ENCODE data around the gene KLHL5. TPM values are rescaled to one million over a fixed set of nuclear protein-coding genes. Genes with fewer than 3 reads are reported as not detected.

The KLHL5 gene
- total and polyA plus RNA-seq, 9 of the 15 experiments (the other 6 are each of a cell fraction or from before 2014, with no cell fraction given), result 8.0 to 30.8 (median 22.1) TPM

DNA sequence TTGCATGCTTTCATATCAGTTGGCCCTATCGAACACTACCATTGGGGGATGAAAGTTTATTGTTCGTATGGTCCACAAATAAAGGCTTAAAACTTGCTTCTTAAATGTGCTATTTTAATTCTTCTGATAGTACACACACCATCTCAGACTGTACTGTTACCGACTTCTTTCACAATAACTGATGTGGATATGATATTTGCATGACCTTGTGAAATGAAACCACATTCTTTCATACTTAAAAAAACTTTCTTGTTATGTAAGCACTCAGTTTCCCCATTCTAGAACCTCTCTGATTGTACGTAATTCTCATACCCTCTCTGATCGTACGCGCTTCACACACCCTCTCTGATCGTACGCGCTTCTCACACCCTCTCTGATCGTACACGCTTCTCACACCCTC is 108.3 kb downstream of the KLHL5 start:
- no peak overlapping the region for H3K9ac ChIP-seq (ENCODE audit: insufficient read depth in 1 of 2, low read depth in 2 of 2, low read length in 2 of 2)
- no peak overlapping the region for H2AFZ ChIP-seq (ENCODE audit: low read depth, low read length)
- no peak for DNase-seq (ENCODE audit: extremely low read depth in 1 of 4, low spot score in 3 of 4)
- no peak overlapping the region for H3K4me3 ChIP-seq
- in situ Hi-C loops (cut with MboI) (no loop called here), intact Hi-C loops (cut with micrococcal nuclease) (no loop called here)
- no peaks in the 10 kb centered on the region for H3K4me1 ChIP-seq (replicated peaks in 1 of 2; ENCODE audit: control insufficient read depth in 2 of 2, insufficient read depth in 2 of 2, low read length in 2 of 2)
- TF ChIP-seq, protein P1, sequence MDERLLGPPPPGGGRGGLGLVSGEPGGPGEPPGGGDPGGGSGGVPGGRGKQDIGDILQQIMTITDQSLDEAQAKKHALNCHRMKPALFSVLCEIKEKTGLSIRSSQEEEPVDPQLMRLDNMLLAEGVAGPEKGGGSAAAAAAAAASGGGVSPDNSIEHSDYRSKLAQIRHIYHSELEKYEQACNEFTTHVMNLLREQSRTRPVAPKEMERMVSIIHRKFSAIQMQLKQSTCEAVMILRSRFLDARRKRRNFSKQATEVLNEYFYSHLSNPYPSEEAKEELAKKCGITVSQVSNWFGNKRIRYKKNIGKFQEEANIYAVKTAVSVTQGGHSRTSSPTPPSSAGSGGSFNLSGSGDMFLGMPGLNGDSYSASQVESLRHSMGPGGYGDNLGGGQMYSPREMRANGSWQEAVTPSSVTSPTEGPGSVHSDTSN (CRISPR knock-in tag; IDR thresholded peaks at IDR 0.05; ENCODE audit: low read depth), result no peak
- TF ChIP-seq, protein P1 (tag; conservative IDR thresholded peaks at IDR 0.05; ENCODE audit: low read depth), result no peak
- TF ChIP-seq, protein P2, sequence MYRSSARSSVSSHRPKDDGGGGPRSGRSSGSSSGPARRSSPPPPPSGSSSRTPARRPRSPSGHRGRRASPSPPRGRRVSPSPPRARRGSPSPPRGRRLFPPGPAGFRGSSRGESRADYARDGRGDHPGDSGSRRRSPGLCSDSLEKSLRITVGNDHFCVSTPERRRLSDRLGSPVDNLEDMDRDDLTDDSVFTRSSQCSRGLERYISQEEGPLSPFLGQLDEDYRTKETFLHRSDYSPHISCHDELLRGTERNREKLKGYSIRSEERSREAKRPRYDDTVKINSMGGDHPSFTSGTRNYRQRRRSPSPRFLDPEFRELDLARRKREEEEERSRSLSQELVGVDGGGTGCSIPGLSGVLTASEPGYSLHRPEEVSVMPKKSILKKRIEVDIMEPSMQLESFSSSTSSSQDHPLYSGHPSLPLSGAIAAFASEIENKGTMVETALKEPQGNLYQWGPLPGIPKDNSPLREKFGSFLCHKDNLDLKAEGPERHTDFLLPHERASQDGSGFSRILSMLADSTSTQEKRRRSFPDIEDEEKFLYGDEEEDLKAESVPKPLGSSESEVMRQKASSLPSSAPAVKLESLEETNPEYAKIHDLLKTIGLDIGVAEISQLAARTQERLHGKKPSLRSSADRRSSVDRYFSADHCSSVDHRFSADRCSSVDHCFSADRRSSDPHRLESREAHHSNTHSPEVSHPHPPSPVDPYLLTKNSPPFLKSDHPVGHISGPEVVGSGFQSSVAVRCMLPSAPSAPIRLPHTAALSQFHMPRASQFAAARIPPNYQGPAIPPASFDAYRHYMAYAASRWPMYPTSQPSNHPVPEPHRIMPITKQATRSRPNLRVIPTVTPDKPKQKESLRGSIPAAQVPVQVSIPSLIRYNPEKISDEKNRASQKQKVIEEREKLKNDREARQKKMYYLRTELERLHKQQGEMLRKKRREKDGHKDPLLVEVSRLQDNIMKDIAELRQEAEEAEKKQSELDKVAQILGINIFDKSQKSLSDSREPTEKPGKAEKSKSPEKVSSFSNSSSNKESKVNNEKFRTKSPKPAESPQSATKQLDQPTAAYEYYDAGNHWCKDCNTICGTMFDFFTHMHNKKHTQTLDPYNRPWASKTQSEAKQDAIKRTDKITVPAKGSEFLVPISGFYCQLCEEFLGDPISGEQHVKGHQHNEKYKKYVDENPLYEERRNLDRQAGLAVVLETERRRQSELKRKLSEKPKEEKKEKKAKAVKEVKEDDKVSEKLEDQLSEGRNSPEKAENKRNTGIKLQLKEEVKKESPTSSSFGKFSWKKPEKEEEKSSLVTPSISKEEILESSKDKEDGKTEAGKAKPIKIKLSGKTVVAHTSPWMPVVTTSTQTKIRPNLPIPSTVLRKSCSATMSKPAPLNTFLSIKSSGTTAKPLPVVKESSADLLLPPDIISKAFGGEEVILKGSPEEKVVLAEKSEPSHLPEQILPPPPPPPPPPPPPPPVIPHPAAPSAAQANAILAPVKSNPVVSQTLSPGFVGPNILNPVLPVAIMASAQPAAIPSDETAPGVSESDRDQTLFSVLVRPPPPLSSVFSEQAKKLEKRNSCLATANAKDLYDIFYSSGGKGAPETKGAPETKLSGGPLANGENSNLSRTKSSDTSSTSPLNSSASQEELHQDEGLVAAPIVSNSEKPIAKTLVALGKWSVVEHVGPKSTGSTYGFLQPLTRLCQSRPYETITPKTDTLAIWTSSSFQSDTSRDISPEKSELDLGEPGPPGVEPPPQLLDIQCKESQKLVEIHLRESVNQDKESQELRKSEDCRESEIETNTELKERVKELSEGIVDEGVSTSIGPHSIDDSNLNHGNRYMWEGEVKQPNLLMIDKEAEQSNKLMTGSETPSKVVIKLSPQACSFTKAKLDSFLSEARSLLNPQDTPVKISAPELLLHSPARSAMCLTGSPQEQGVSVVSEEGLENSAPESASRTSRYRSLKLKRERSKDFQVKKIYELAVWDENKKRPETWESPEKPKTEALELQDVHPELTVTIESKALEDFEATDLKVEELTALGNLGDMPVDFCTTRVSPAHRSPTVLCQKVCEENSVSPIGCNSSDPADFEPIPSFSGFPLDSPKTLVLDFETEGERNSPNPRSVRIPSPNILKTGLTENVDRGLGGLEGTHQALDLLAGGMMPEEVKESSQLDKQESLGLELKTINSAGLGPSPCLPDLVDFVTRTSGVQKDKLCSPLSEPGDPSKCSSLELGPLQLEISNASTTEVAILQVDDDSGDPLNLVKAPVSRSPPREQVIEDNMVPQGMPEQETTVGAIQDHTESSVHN (IDR thresholded peaks at IDR 0.05; ENCODE audit: borderline replicate concordance in 1 of 2, low read depth in 1 of 2), result no peak
- TF ChIP-seq POLR3G (IDR thresholded peaks at IDR 0.05; ENCODE audit: extremely low read depth, insufficient read length, insufficient replicate concordance), result no peak
- H3K36me3 ChIP-seq (ENCODE audit: control insufficient read depth, insufficient read depth, low read length), result no peaks in the 10 kb centered on the region
- POLR2A ChIA-PET, result no interaction called here
- no peak for ATAC-seq
- 0 out of 5 replicates have a peak, but pooled peaks cover 0 to under 1% of the 10 kb centered on the region in 2 experiments for H3K27me3 ChIP-seq (ENCODE audit: control insufficient read depth in 2 of 2, insufficient read depth in 2 of 2, low read length in 2 of 2)
- BruUV-seq (replicated peaks), result no TSS peak
- H3K27ac ChIP-seq (ENCODE audit: extremely low read depth, low read depth, low read length), result no peak overlapping the region
- 71% methylated on average over 12 of the region's 12 CpGs for whole genome bisulfite sequencing (ENCODE audit: insufficient coverage, low coverage, missing lambda C conversion rate)
- CTCF ChIA-PET (ENCODE audit: low intra/inter-chr PET ratio), result no interaction called here
- no peak for FAIRE-seq
- no peaks in the 10 kb centered on the region for H3K9me1 ChIP-seq (ENCODE audit: control insufficient read depth, insufficient read depth, low read length)
- no peaks in the 10 kb centered on the region for H3K79me2 ChIP-seq (ENCODE audit: control insufficient read depth, insufficient read depth, low read length)
- H4K20me1 ChIP-seq (replicated peaks; ENCODE audit: control insufficient read depth, insufficient read depth, low read length), result no peaks in the 10 kb centered on the region
- H3K9me3 ChIP-seq (replicated peaks; ENCODE audit: control insufficient read depth, insufficient read depth, low read depth, low read length), result no peaks in the 10 kb centered on the region
- H3K4me2 ChIP-seq (ENCODE audit: insufficient read depth, low read length), result no peak overlapping the region
